GM23248 (cell line): Measurements from ENCODE around the gene EML4. TPM values are rescaled to one million over a fixed set of nuclear protein-coding genes. Genes with fewer than 3 reads are reported as not detected.
"Not testable (repeated sequence)": the region's sequence is repeated elsewhere in the genome, so short reads cannot be mapped to it uniquely, and the experiment has no call there.

Source experiments
- DNase-seq: peaks from one replicate; pipeline ENCODE4 v3.0.0-alpha.2; 2015
- H2AFZ ChIP-seq: fragments of 200-600 bp; sonication (generic); 2 replicates; pipeline ENCODE4 v1.6.1; 2016; ENCODE audit warnings: antibody characterized with exemption
- H3F3A ChIP-seq: fragments of 200-600 bp; sonication (generic); 2 replicates; pipeline ENCODE4 v1.6.1; 2016; ENCODE audit warnings: mild to moderate bottlenecking, antibody characterized with exemption, mixed run types; ENCODE audit not compliant: insufficient read depth
- H3K27ac ChIP-seq: fragments of 200-600 bp; sonication (generic); 2 replicates; pipeline ENCODE4 v1.5.1; 2016; ENCODE audit warnings: mild to moderate bottlenecking
- H3K27me3 ChIP-seq: fragments of 200-600 bp; sonication (generic); replicated peaks from 2 replicates; pipeline ENCODE4 v1.6.1; 2016; ENCODE audit warnings: mild to moderate bottlenecking; ENCODE audit not compliant: insufficient read depth
- H3K36me3 ChIP-seq: fragments of 200-600 bp; sonication (generic); 2 replicates; pipeline ENCODE4 v1.6.1; 2016; ENCODE audit warnings: low read depth, mild to moderate bottlenecking
- H3K4me1 ChIP-seq: fragments of 200-600 bp; sonication (generic); 2 replicates; pipeline ENCODE4 v1.6.1; 2016; ENCODE audit warnings: mild to moderate bottlenecking; ENCODE audit not compliant: insufficient read depth
- H3K4me2 ChIP-seq: fragments of 200-600 bp; sonication (generic); one replicate; pipeline ENCODE4 v1.6.1; 2016; ENCODE audit warnings: mild to moderate bottlenecking; ENCODE audit not compliant: unreplicated experiment
- H3K4me3 ChIP-seq: fragments of 200-600 bp; sonication (generic); 2 replicates; pipeline ENCODE4 v1.5.1; 2016; ENCODE audit warnings: mild to moderate bottlenecking
- H3K79me2 ChIP-seq: fragments of 200-600 bp; sonication (generic); 2 replicates; pipeline ENCODE4 v1.6.1; 2016; ENCODE audit warnings: mild to moderate bottlenecking; ENCODE audit not compliant: insufficient read depth
- H3K9ac ChIP-seq: fragments of 200-600 bp; sonication (generic); 2 replicates; pipeline ENCODE4 v1.6.1; 2016; ENCODE audit warnings: mild to moderate bottlenecking
- H3K9me2 ChIP-seq: fragments of 200-600 bp; sonication (generic); 2 replicates; pipeline ENCODE4 v1.6.1; 2016; ENCODE audit warnings: mixed run types, mild to moderate bottlenecking, moderate library complexity; ENCODE audit not compliant: insufficient read depth
- H3K9me3 ChIP-seq: fragments of 200-600 bp; sonication (generic); one replicate; pipeline ENCODE4 v1.6.1; 2017; ENCODE audit warnings: low read depth
- H4K20me1 ChIP-seq: fragments of 200-600 bp; sonication (generic); 2 replicates; pipeline ENCODE4 v1.6.0; 2016; ENCODE audit not compliant: insufficient read depth
- EZH2 ChIP-seq: fragments of 200-600 bp; sonication (generic); IDR thresholded peaks from 2 replicates; pipeline ENCODE4 v1.6.1; 2018; ENCODE audit warnings: antibody characterized with exemption, mild to moderate bottlenecking; ENCODE audit not compliant: insufficient read depth, poor library complexity, severe bottlenecking
- EZH2phosphoT487 ChIP-seq: fragments of 200-600 bp; sonication (generic); IDR thresholded peaks from 2 replicates; pipeline ENCODE4 v1.6.1; 2018; ENCODE audit warnings: antibody characterized with exemption, moderate library complexity, mild to moderate bottlenecking, low read depth; ENCODE audit not compliant: insufficient read depth
- WGBS, 2 experiments: methylation state at CpG; one replicate each; pipeline ENCODE4 v1.1.6; 2015 to 2017; ENCODE audit warnings: low lambda C conversion rate in 2 of 2, low coverage in 1 of 2; ENCODE audit errors: missing lambda C conversion rate in 2 of 2; 5-methylcytosine and 5-hydroxymethylcytosine counted together
- in situ Hi-C: fragments of 300-500 bp; cut with MboI; formaldehyde crosslinking; loops from 2 replicates; pipeline ENCODE4 v1.15.0; 2020
- polyA plus RNA-seq: library from polyadenylated mRNA; unstranded; fragments of >200 nt; fragmentation: Nextera tagmentation; extraction: Ambion mirVana; gene quantifications from 2 replicates; pipeline ENCODE4 v1.2.1, GENCODE V29; 2016
- total RNA-seq: library from RNA; depleted of rRNA; stranded (reverse); fragments of >200 nt; shearing (Covaris generic); gene quantifications from 2 replicates; pipeline ENCODE4 v1.2.3, GENCODE V29; 2014; rRNA removed

EML4 gene
- total and polyA plus RNA-seq, 2 experiments from 2014 or later, result 19.3 to 21.7 TPM

DNA sequence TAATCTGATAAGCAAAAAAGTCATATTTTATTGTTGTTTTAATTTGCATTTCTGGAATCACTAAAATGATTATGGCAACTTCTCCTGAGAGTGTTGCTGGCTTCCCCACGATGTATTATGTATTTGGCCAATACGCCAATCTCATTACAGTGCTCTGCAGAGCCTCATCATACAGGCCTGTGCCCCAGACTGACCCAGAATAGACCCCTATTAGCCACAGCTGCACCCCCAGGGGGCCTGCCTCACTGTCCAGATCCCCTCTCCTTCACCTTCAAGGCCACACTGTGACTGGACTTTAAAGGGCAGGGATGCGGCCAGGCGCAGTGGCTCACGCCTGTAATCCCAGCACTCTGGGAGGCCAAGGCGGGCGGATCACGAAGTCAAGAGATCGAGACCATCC is 209.3 kb downstream of the EML4 start:
- Histone ChIP-seq H4K20me1 (no peaks in the 10 kb centered on the region), H3K4me3 (no peak overlapping the region), H3F3A (no peaks in the 10 kb centered on the region), H3K27ac (no peak overlapping the region), H3K9ac (no peak overlapping the region), H3K79me2 (no peaks in the 10 kb centered on the region), H3K4me1 (no peaks in the 10 kb centered on the region), H3K9me2 (no peaks in the 10 kb centered on the region), H2AFZ (no peak overlapping the region), H3K9me3 (no peaks in the 10 kb centered on the region), H3K36me3 (no peaks in the 10 kb centered on the region), H3K4me2 (no peak overlapping the region), H3K27me3 (peaks cover 6% of the 10 kb centered on the region; the same call in 1 of the 2 replicates)
- in situ Hi-C loops, result no loop called here
- 72 to 83% methylated on average over 9 of the region's 9 CpGs for WGBS, 2 experiments
- no peak for DNase-seq
- TF ChIP-seq EZH2phosphoT487, result no peak

DNA sequence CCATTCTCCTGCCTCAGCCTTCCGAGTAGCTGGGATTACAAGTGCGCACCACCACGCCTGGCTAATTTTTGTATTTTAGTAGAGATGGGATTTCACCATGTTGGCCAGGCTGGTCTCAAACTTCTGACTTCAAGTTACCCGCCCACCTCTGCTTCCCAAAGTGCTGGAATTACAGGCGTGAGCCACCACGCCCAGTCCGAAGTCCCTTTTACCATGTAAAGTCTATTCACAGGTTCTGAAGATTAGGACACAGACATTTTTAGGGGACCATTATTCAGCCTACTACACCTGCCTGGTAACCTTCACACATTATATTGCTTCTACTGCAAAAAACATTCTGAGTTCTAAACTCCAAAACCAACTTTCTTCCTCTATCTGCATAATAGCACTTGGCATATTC is 210.9 kb downstream of the EML4 start:
- H3K9me2 ChIP-seq, H2AFZ ChIP-seq, in situ Hi-C loops, H3K4me1 ChIP-seq, H3K27ac ChIP-seq, H3K79me2 ChIP-seq, H3F3A ChIP-seq, H4K20me1 ChIP-seq, DNase-seq, H3K4me3 ChIP-seq, H3K9me3 ChIP-seq, H3K36me3 ChIP-seq, H3K4me2 ChIP-seq, H3K9ac ChIP-seq: not testable (repeated sequence)
- WGBS, 2 experiments, result 75 to 87% methylated on average over 7 of the region's 7 CpGs
- peaks cover 11% of the 10 kb centered on the region; the same call in 1 of the 2 replicates for H3K27me3 ChIP-seq

DNA sequence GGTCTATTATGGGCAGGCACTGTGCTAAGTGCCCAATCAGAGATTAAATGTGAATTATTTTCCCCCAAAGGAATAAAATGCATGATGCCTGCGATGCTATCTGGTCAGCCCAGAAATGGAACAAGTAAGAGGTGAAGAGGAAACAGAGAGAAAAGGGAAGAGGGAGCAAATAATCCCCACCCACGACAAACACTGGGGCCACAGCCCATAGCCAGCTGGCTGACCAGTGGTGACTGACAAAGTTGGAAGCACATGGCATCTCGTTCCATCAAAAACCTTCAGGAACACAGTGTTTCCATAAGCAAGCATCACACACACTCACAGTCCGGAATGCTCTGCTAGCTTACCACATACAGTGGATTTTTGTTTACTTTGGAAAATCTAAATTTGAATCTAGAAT is 213.0 kb downstream of the EML4 start:
- Histone ChIP-seq H4K20me1 (no peaks in the 10 kb centered on the region), H3K27ac (no peak overlapping the region), H3K36me3 (no peaks in the 10 kb centered on the region), H3K9ac (no peak overlapping the region), H3K27me3 (peaks cover 11% of the 10 kb centered on the region; the same call in 1 of the 2 replicates), H3F3A (no peaks in the 10 kb centered on the region), H3K9me3 (no peaks in the 10 kb centered on the region), H3K9me2 (no peaks in the 10 kb centered on the region), H3K4me3 (no peak overlapping the region), H3K79me2 (no peaks in the 10 kb centered on the region), H3K4me1 (no peaks in the 10 kb centered on the region), H2AFZ (no peak overlapping the region), H3K4me2 (no peak overlapping the region)
- no peak for DNase-seq
- 59 to 71% methylated on average over 4 of the region's 4 CpGs for WGBS, 2 experiments
- TF ChIP-seq EZH2, result no peak
- in situ Hi-C loops, result no loop called here

Other genes starting within 250 kb of the EML4 start
- gene PKDCC, start 121.3 kb upstream of the EML4 start, total RNA-seq, result 9.9 and 12.8 TPM in 2 replicates
- gene PKDCC, start 121.3 kb upstream of the EML4 start, polyA plus RNA-seq, result 0.95 and 1.2 TPM in 2 replicates
- gene COX7A2L, start 191.9 kb downstream of the EML4 start, total RNA-seq, result 202 and 220 TPM in 2 replicates
- 166 and 177 TPM in 2 replicates for gene COX7A2L, start 191.9 kb downstream of the EML4 start, polyA plus RNA-seq